ENCODE results near the gene PLA2G3.
"Not testable (repeated sequence)": the region's sequence is repeated elsewhere in the genome, so short reads cannot be mapped to it uniquely, and the experiment has no call there.

The PLA2G3 gene

GRCh38 chr22:31139866-31140716, at the start of gene PLA2G3:
TSS of gene PLA2G3 (minus strand) at chr22:31140508. CDS start at chr22:31140354, 154 bp downstream.
- DNase-seq, result peak; percentile 46

- DNase-seq, result no peak
Observed at GRCh38 chr22:31187627-31188026, 47.3 kb upstream of the PLA2G3 start.

- peak; percentile 49 for DNase-seq
Observed at GRCh38 chr22:31185056-31185455, 44.7 kb upstream of the PLA2G3 start.

- DNase-seq, result no peak
Observed at GRCh38 chr22:31184015-31184414, 43.7 kb upstream of the PLA2G3 start.

GRCh38 chr22:31179345-31179744, 39.0 kb upstream of the PLA2G3 start:
- peak; percentile 48 for DNase-seq

GRCh38 chr22:31178859-31179258, 38.6 kb upstream of the PLA2G3 start:
- no peak for DNase-seq

GRCh38 chr22:31177420-31178162, 37.3 kb upstream of the PLA2G3 start:
- DNase-seq, result peak; percentile 95

- no peak for DNase-seq
Observed at GRCh38 chr22:31176923-31177322, 36.6 kb upstream of the PLA2G3 start.

- DNase-seq, result peak; percentile 88
Observed at GRCh38 chr22:31173386-31174145, 33.3 kb upstream of the PLA2G3 start.

GRCh38 chr22:31171734-31172133, 31.4 kb upstream of the PLA2G3 start:
- not testable (repeated sequence) for DNase-seq

- no peak for DNase-seq
Observed at GRCh38 chr22:31170971-31171370, 30.7 kb upstream of the PLA2G3 start.

GRCh38 chr22:31162015-31162765, 21.9 kb upstream of the PLA2G3 start:
- DNase-seq, result no peak

GRCh38 chr22:31161386-31161785, 21.1 kb upstream of the PLA2G3 start:
- no peak for DNase-seq

GRCh38 chr22:31160328-31160978, 20.1 kb upstream of the PLA2G3 start:
- DNase-seq, result no peak

- peak; percentile 48 for DNase-seq
Observed at GRCh38 chr22:31155422-31155821, 15.1 kb upstream of the PLA2G3 start.

- no peak for DNase-seq
Observed at GRCh38 chr22:31154975-31155374, 14.7 kb upstream of the PLA2G3 start.

GRCh38 chr22:31153357-31153756, 13.0 kb upstream of the PLA2G3 start:
- no peak for DNase-seq

GRCh38 chr22:31151872-31152271, 11.6 kb upstream of the PLA2G3 start:
- DNase-seq, result no peak

GRCh38 chr22:31150615-31151014, 10.3 kb upstream of the PLA2G3 start:
- no peak for DNase-seq

GRCh38 chr22:31148953-31149627, 8.8 kb upstream of the PLA2G3 start:
- DNase-seq, result peak; percentile 67

GRCh38 chr22:31148488-31148887, 8.2 kb upstream of the PLA2G3 start:
- DNase-seq, result no peak

Data from fibroblast of skin of right quadriceps (primary cell).